ENCODE results near the gene PGS1.
"Not testable (repeated sequence)": the region's sequence is repeated elsewhere in the genome, so short reads cannot be mapped to it uniquely, and the experiment has no call there.

Gene PGS1, protein sequence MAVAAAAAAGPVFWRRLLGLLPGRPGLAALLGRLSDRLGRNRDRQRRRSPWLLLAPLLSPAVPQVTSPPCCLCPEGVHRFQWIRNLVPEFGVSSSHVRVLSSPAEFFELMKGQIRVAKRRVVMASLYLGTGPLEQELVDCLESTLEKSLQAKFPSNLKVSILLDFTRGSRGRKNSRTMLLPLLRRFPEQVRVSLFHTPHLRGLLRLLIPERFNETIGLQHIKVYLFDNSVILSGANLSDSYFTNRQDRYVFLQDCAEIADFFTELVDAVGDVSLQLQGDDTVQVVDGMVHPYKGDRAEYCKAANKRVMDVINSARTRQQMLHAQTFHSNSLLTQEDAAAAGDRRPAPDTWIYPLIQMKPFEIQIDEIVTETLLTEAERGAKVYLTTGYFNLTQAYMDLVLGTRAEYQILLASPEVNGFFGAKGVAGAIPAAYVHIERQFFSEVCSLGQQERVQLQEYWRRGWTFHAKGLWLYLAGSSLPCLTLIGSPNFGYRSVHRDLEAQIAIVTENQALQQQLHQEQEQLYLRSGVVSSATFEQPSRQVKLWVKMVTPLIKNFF

GRCh38 chr17:78378225-78379130, at the start of gene PGS1:
Gene PGS1 (plus strand): TSS chr17:78378649. CDS start chr17:78378666, 17 bp downstream.
- no peak for DNase-seq

DNA sequence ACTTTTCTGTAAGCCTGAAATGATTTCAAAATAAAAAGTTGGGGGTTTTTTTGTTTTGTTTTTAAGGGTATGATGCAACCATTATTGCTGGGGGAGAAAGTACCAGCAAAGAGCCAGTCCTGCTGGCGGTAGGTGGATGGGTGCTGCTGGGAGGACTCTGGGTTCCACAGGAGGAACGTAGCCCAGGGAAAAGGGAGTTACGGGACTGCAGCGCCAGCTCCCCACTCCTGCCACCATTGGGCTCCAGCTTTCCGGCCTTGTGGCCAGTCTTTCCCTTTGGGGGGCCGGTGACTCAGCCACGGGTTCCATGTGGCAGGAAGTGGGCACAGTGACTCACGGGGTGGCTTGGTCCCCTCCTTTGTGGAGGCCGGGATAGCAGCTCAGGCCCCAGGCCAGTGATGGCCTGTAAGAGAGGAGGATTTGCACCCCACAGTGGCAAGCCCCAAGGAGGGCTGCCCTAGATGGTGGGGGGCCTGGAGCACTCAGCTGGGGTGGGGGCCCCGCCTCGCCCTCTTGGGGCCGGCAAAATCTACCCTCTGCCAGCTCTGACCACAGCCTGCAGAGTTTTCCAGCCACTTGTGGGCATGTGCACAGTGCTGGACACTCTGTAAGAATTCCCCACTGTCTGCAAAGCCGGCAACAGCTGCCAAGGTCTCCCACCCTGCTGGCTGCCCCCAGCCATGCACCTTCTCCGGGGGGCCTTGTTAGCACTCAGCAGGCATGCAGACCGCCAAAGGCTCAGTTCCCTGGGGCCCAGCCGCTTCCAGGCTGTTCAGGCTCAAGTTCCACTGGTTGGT, 49.0 kb upstream of the PGS1 start:
- DNase-seq = no peak

DNA sequence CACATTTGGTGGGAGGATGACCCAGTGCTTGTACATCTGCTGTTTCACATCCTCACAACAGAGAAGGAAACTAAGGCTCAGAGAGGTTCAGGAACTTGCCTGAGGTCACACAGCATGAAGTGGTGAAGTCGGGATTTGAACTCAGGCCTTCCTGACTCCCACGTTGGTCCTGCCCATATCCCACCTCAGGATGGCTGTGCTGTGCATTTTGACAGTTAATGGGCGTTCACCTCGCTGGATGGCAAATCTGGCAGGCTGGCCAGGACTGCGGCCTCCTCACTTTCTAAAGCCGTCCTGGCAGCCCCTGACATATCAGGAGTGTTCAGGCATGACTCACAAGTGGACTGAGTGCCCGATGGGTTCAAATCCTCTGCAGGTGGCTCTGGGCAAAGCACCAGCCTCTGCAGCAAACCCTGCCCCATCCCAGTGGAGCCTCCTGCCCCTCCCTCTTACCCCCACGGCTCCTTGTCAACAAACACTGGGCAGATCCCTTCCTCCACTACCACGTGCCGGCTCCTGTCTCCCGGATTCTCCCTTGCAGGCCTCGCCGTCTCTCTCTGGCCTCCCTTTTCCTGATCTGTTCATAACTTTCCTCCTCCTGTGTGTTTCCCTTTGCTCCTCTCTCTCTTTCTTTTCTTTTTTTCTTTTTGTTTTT, 47.8 kb upstream of the PGS1 start:
- no peak for DNase-seq

DNA sequence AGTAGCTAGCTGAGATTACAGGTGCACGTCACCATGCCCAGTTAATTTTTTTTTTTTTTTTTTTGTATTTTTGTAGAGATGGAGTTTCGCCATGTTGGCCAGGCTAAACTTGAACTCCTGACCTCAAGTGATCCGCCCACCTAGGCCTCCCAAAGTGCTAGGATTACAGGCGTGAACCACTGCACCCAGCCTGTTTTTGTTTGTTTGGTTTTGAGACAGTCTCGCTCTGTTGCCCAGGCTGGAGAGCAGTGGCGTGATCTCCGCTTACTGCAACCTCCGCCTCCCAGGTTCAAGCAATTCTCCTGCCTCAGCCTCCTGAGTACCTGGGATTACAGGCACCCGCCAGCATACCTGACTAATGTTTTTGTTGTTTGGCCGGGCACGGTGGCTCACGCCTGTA, 47.1 kb upstream of the PGS1 start:
- DNase-seq = not testable (repeated sequence)

GRCh38 chr17:78332991-78333390, 45.5 kb upstream of the PGS1 start:
- DNase-seq = no peak

- peak; percentile 42 for DNase-seq
Observed at GRCh38 chr17:78335209-78335608, 43.2 kb upstream of the PGS1 start.

DNA sequence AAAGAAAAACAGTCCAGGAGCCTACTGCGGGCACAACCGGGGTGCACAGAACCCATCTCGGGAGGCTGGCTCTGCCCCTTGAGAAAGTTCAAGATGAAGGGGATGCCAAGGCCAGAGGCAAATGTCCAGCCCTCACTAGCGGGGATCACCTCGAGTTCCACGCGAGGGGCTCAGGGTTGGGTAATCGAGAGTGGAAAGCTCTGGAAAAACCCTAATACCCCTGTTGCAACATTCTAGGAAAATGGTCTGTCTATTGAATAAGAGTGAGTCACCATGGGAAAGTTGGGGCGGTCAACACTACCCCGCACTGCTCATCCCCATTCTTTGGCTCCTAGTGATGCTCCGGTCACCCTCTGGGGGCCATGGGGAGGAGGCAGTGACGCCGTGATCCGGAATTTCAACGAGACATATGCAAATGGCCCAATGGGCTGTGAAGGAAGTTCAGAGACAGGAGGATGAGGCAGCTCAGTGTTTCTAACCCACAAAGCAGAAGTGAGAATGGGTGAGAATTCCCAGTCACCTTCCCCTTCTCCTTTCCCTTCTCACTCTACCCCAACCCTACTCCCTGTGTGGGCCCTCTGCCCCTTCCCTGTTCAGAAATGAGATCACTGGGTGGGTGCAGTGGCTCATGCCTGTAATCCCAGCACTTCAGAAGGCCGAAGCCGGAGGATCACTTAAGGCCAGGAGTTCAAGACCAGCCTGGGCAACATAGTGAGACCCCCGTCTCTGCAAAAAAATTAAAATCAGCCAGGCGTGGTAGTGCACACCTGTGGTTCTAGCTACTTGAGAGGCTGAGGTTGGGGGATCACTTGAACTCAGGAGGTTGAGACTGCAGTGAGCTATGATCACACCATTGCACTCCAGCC, 41.0 kb upstream of the PGS1 start:
- no peak for DNase-seq

DNA sequence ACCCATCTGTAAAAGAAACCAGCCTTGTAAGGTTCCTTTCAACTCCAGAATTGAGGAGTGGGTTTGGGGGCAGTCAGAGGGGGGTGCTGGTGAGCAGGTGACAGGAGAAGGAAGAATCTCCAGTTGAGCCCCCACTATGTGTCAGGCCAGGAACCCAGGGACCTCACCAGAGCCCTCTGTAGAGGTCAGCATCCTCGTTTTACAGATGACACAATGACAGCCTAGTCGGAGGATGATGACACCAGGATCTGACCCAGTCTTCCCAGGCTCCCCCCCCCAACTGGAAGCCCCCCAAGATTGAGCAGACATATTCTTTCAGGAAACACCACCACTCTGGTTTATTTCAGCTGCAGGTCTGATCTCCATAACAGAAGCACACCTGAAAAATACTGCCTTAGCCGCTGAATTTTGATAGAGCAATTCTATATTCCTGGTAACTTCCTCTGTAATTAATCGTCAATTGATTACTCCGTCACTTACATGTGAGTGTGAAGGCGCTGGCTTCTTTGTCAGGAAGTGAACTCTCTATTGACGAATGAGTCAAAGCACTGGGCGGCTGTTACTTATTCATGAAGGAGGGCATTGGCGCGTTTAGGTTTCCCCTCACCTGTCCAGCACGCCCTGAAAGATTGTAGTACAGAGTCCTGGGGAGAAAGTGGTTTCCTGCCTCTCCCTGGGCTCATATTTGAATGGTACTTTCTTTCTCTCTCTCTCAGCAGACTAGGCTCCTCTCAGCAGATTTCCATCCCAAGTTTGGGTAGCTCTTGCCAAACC, 39.8 kb upstream of the PGS1 start:
- DNase-seq = no peak

- no peak for DNase-seq
Observed at GRCh38 chr17:78340183-78340955, 38.1 kb upstream of the PGS1 start.

GRCh38 chr17:78341559-78342448, 36.6 kb upstream of the PGS1 start:
- no peak for DNase-seq

DNA sequence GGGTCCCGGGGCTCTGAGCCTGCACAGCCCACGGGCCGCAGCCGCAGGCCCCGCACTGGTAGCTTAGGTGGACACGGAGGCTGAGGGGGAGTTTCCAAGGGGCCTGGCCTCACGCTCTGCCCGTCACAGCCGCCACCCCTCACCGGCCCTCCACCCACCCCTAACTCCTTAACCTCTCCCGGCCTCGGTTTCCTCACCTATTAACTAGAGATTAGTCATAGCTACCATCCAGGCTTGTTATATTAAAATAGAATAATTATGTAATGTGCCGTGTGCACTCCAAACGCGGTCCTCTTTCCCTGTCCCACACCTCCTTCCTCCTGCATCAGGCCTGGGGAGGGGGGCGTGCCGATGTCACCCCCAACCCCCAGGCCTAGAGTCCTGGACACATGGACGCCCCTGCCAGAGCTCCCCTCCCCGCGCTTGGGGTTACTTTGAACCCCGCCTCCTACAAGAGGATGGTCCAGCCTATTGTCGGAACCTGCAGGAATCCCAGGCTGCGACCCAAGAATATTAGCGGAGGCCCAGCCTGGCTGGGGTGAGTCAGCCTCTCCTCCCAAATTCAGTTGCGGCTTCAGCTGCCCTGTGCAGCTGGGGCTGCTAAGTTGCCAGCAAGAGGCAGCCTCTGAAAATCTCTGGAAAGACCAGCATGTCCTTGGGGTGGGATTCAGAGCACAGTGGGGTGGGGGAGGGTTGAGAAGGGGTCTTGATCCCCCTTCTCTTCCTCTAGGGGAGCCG, 35.8 kb upstream of the PGS1 start:
- no peak for DNase-seq

- no peak for DNase-seq
Observed at GRCh38 chr17:78343187-78343542, 35.3 kb upstream of the PGS1 start.

DNA sequence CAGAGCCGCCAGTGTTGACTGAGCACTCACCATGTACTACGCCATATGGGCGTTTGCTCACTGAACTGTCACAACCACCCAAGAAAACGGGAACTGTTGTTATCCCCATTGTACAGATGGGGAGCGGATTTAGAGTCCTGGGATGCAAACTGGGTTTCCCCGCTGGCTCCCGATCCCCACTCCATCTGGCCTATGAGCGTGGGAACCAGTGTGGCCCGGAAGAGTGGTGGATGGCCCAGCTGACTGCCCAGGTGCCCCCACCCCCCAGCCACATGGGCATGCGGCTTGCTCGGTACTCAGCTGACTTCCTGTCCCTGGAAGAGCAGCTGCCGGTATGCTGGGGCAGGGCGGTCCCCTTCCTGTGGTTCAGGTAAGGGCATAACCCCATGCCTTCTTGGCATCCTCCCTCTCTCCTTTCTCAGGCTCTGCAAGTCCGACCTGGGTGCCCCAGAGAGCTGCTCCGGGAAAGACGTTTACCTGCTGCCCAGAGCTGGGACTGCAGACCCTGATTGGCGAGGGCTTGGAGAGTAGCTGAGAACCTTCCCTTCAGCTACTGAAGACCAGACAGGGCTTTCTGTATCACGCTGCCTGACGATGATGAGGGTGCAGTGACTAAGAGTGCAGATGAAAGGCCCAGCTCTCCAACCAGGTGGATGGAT, 34.8 kb upstream of the PGS1 start:
- DNase-seq = no peak

GRCh38 chr17:78344666-78345065, 33.8 kb upstream of the PGS1 start:
- DNase-seq = no peak

- no peak for DNase-seq
Observed at GRCh38 chr17:78345172-78345571, 33.3 kb upstream of the PGS1 start.

DNA sequence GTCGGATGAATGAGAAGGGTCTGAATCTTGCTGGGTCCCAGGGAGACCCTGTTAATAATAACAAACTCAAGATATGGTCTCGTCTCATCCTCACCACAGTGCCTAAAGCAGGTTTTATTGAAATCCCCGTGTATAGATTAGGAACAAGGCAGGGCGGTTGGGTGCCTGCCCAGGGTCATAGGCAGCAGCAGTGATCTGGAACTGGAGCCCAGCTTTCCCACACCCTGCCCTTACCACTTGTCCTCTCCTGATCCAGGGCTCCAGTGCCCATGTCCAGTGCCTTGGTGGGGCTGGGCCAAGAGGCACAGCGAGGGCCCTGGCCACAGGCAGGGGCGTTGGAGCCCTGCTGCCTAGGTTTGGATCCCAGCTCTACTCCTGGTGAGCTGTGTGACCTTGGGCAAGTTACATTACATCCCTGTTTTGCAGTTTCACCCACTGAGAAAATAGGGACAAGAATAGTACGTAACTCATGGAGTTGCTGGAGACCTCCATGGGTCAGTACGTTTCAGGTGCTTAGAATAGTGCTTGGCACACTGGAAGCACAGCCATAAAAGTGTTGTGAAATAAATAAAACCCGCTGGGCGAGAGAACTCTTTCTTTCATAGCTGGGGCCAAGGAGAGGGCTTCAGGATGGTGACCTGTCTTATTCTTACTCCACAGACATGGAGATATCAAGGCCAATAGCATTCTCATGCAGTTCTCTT, 32.5 kb upstream of the PGS1 start:
- no peak for DNase-seq
